CD1c-positive myeloid dendritic cell (primary cell): Measurements from ENCODE around the gene SCRT2.
A peak's percentile ranks its signal among the peaks of the same experiment; 100 is the strongest.
"Not testable (repeated sequence)": the region's sequence is repeated elsewhere in the genome, so short reads cannot be mapped to it uniquely, and the experiment has no call there.

Experiments
- DNase-seq: peaks from one replicate; pipeline ENCODE4 v3.0.0-alpha.2; 2016; ENCODE audit errors: extremely low spot score

Gene SCRT2

GRCh38 chr20:675453-676314 lies at the start of gene SCRT2:
SCRT2 (minus strand) TSS chr20:675802; CDS start chr20:675601, 201 bp downstream.
- DNase-seq: peak; percentile 78

GRCh38 chr20:724797-725196 lies 49.2 kb upstream of the SCRT2 start:
- not testable (repeated sequence) for DNase-seq

- no peak for DNase-seq
Observed at GRCh38 chr20:723756-724155, 48.2 kb upstream of the SCRT2 start.

GRCh38 chr20:722822-723644 lies 47.4 kb upstream of the SCRT2 start:
- no peak for DNase-seq

GRCh38 chr20:721876-722275 lies 46.3 kb upstream of the SCRT2 start:
- DNase-seq: no peak

GRCh38 chr20:719816-720215 lies 44.2 kb upstream of the SCRT2 start:
- DNase-seq: no peak

- DNase-seq: no peak
Observed at GRCh38 chr20:719068-719467, 43.5 kb upstream of the SCRT2 start.

- no peak for DNase-seq
Observed at GRCh38 chr20:717832-718231, 42.2 kb upstream of the SCRT2 start.

GRCh38 chr20:717271-717670 lies 41.7 kb upstream of the SCRT2 start:
- no peak for DNase-seq

- DNase-seq: no peak
Observed at GRCh38 chr20:714453-714852, 38.9 kb upstream of the SCRT2 start.

GRCh38 chr20:711576-711975 lies 36.0 kb upstream of the SCRT2 start:
- no peak for DNase-seq

- no peak for DNase-seq
Observed at GRCh38 chr20:710780-711450, 35.3 kb upstream of the SCRT2 start.

GRCh38 chr20:709991-710779 lies 34.6 kb upstream of the SCRT2 start:
- no peak for DNase-seq

- DNase-seq: no peak
Observed at GRCh38 chr20:709423-709822, 33.8 kb upstream of the SCRT2 start.

GRCh38 chr20:708956-709355 lies 33.4 kb upstream of the SCRT2 start:
- peak; percentile 29 for DNase-seq

- DNase-seq: no peak
Observed at GRCh38 chr20:707451-708110, 32.0 kb upstream of the SCRT2 start.

GRCh38 chr20:706366-706885 lies 30.8 kb upstream of the SCRT2 start:
- no peak for DNase-seq

- no peak for DNase-seq
Observed at GRCh38 chr20:704726-705125, 29.1 kb upstream of the SCRT2 start.

- no peak for DNase-seq
Observed at GRCh38 chr20:703426-703825, 27.8 kb upstream of the SCRT2 start.

- DNase-seq: no peak
Observed at GRCh38 chr20:703006-703405, 27.4 kb upstream of the SCRT2 start.
